Measurements from ENCODE around the gene STAU1.

Gene STAU1

GRCh38 chr20:49099011-49099410, 89.1 kb downstream of the STAU1 start:
- DNase-seq: no peak
- Histone ChIP-seq H2AFZ (ENCODE audit: insufficient read depth, low read length, poor library complexity) (no peak overlapping the region), H4K12ac (ENCODE audit: low read depth, low read length) (no peak overlapping the region), H3K4me1 (ENCODE audit: control insufficient read depth in 1 of 2, insufficient read depth in 2 of 2, low read length in 2 of 2) (no peaks in the 10 kb centered on the region), H3K4me2 (ENCODE audit: low read length) (no peak overlapping the region), H3K27ac (ENCODE audit: low read depth, low read length) (no peak overlapping the region), H3K36me3 (ENCODE audit: control insufficient read depth in 1 of 2, insufficient read depth in 2 of 2, low read length in 2 of 2) (peaks cover 38 to 57% of the 10 kb centered on the region in 2 experiments), H3K9ac (ENCODE audit: low read length) (no peak overlapping the region), H3K18ac (ENCODE audit: low read length) (peak overlapping the region; percentile 52), H4K91ac (ENCODE audit: low read depth, low read length) (no peak overlapping the region), H3K4me3 (ENCODE audit: low read depth, low read length) (no peak overlapping the region), H2BK5ac (ENCODE audit: low read depth, low read length, poor library complexity) (no peak overlapping the region), H3K79me2 (ENCODE audit: control insufficient read depth, insufficient read depth, low read length, poor library complexity) (no peaks in the 10 kb centered on the region), H4K8ac (ENCODE audit: low read depth, low read length) (no peak overlapping the region), H2AK5ac (ENCODE audit: low read length) (no peak overlapping the region), H3K14ac (ENCODE audit: low read length) (no peak overlapping the region), H3K27me3 (ENCODE audit: insufficient read depth, low read length) (no peaks in the 10 kb centered on the region), H3K79me1 (ENCODE audit: low read length) (no peaks in the 10 kb centered on the region), H3K9me3 (ENCODE audit: insufficient read depth, low read depth, low read length) (no peaks in the 10 kb centered on the region), H3K23ac (ENCODE audit: low read length) (no peak overlapping the region), H2BK120ac (ENCODE audit: insufficient read depth, low read length, poor library complexity) (no peak overlapping the region), H2BK12ac (ENCODE audit: low read length) (no peak overlapping the region), H3K4ac (ENCODE audit: low read depth, low read length) (peak overlapping the region; percentile 56)
- no CpG with 5 or more reads among the region's 3 CpGs for WGBS (ENCODE audit: extremely low coverage, insufficient coverage, insufficient read length)

DNA sequence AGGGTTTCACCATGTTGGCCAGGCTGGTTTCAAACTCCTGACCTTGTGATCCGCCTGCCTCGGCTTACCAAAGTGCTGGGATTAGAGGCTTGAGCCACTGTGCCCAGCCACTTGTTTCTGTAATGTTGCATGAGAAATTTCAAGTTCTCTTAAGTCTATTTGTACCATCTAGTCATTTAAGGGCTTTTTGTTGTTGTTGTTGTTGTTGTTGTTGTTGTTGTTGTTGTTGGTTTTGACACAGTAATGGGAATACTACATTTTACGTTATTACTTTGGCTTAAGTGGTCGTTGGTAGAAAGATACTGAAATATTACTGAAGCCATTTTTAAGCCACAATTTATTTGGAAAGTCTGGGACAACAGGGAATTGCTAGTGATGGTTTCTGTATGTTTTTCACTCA, 90.0 kb downstream of the STAU1 start:
- Histone ChIP-seq H2AFZ (ENCODE audit: insufficient read depth, low read length, poor library complexity) (no peak overlapping the region), H4K12ac (ENCODE audit: low read depth, low read length) (no peak overlapping the region), H4K91ac (ENCODE audit: low read depth, low read length) (no peak overlapping the region), H2BK5ac (ENCODE audit: low read depth, low read length, poor library complexity) (no peak overlapping the region), H3K27me3 (ENCODE audit: insufficient read depth, low read length) (no peaks in the 10 kb centered on the region), H3K79me2 (ENCODE audit: control insufficient read depth, insufficient read depth, low read length, poor library complexity) (no peaks in the 10 kb centered on the region), H3K23ac (ENCODE audit: low read length) (no peak overlapping the region), H3K79me1 (ENCODE audit: low read length) (no peaks in the 10 kb centered on the region), H3K4me2 (ENCODE audit: low read length) (no peak overlapping the region), H3K27ac (ENCODE audit: low read depth, low read length) (no peak overlapping the region), H3K18ac (ENCODE audit: low read length) (no peak overlapping the region), H3K14ac (ENCODE audit: low read length) (no peak overlapping the region), H3K4ac (ENCODE audit: low read depth, low read length) (no peak overlapping the region), H3K4me1 (ENCODE audit: control insufficient read depth in 1 of 2, insufficient read depth in 2 of 2, low read length in 2 of 2) (no peaks in the 10 kb centered on the region), H3K4me3 (ENCODE audit: low read depth, low read length) (no peak overlapping the region), H2AK5ac (ENCODE audit: low read length) (no peak overlapping the region), H2BK12ac (ENCODE audit: low read length) (no peak overlapping the region), H3K9me3 (ENCODE audit: insufficient read depth, low read depth, low read length) (no peaks in the 10 kb centered on the region), H4K8ac (ENCODE audit: low read depth, low read length) (no peak overlapping the region), H2BK120ac (ENCODE audit: insufficient read depth, low read length, poor library complexity) (no peak overlapping the region), H3K9ac (ENCODE audit: low read length) (no peak overlapping the region), H3K36me3 (ENCODE audit: control insufficient read depth in 1 of 2, insufficient read depth in 2 of 2, low read length in 2 of 2) (peaks cover 39 to 52% of the 10 kb centered on the region in 2 experiments)
- no CpG with 5 or more reads among the region's 4 CpGs for WGBS (ENCODE audit: extremely low coverage, insufficient coverage, insufficient read length)
- DNase-seq: no peak

GRCh38 chr20:49097159-49097558, 91.0 kb downstream of the STAU1 start:
- no peak overlapping the region for H2BK5ac ChIP-seq (ENCODE audit: low read depth, low read length, poor library complexity)
- H4K8ac ChIP-seq (ENCODE audit: low read depth, low read length): no peak overlapping the region

GRCh38 chr20:49096203-49096730, 91.9 kb downstream of the STAU1 start:
- Histone ChIP-seq H3K4me3 (ENCODE audit: low read depth, low read length) (no peak overlapping the region), H3K23ac (ENCODE audit: low read length) (no peak overlapping the region), H3K9me3 (ENCODE audit: insufficient read depth, low read depth, low read length) (no peaks in the 10 kb centered on the region), H3K79me1 (ENCODE audit: low read length) (no peaks in the 10 kb centered on the region), H4K8ac (ENCODE audit: low read depth, low read length) (no peak overlapping the region), H3K27me3 (ENCODE audit: insufficient read depth, low read length) (no peaks in the 10 kb centered on the region), H4K91ac (ENCODE audit: low read depth, low read length) (no peak overlapping the region), H2AFZ (ENCODE audit: insufficient read depth, low read length, poor library complexity) (no peak overlapping the region), H3K36me3 (ENCODE audit: control insufficient read depth in 1 of 2, insufficient read depth in 2 of 2, low read length in 2 of 2) (peaks cover 36 to 44% of the 10 kb centered on the region in 2 experiments), H2BK12ac (ENCODE audit: low read length) (no peak overlapping the region), H3K9ac (ENCODE audit: low read length) (no peak overlapping the region), H3K4me1 (ENCODE audit: control insufficient read depth in 1 of 2, insufficient read depth in 2 of 2, low read length in 2 of 2) (no peaks in the 10 kb centered on the region), H2AK5ac (ENCODE audit: low read length) (no peak overlapping the region), H4K12ac (ENCODE audit: low read depth, low read length) (no peak overlapping the region), H3K4me2 (ENCODE audit: low read length) (no peak overlapping the region), H3K79me2 (ENCODE audit: control insufficient read depth, insufficient read depth, low read length, poor library complexity) (no peaks in the 10 kb centered on the region), H2BK5ac (ENCODE audit: low read depth, low read length, poor library complexity) (no peak overlapping the region), H2BK120ac (ENCODE audit: insufficient read depth, low read length, poor library complexity) (no peak overlapping the region), H3K18ac (ENCODE audit: low read length) (no peak overlapping the region), H3K14ac (ENCODE audit: low read length) (no peak overlapping the region), H3K27ac (ENCODE audit: low read depth, low read length) (no peak overlapping the region), H3K4ac (ENCODE audit: low read depth, low read length) (no peak overlapping the region)
- WGBS (ENCODE audit: extremely low coverage, insufficient coverage, insufficient read length): 100% methylated on average over 3 of the region's 7 CpGs
- no peak for DNase-seq

More at GRCh38 chr20:49097159-49097558, 91.0 kb downstream of the STAU1 start:
- no peak overlapping the region for H3K27ac ChIP-seq (ENCODE audit: low read depth, low read length)
- H3K4me3 ChIP-seq (ENCODE audit: low read depth, low read length): no peak overlapping the region
- H3K79me1 ChIP-seq (ENCODE audit: low read length): no peaks in the 10 kb centered on the region
- no peak overlapping the region for H3K18ac ChIP-seq (ENCODE audit: low read length)
- H3K14ac ChIP-seq (ENCODE audit: low read length): no peak overlapping the region
- no peaks in the 10 kb centered on the region for H3K9me3 ChIP-seq (ENCODE audit: insufficient read depth, low read depth, low read length)
- no peaks in the 10 kb centered on the region for H3K27me3 ChIP-seq (ENCODE audit: insufficient read depth, low read length)
- H4K12ac ChIP-seq (ENCODE audit: low read depth, low read length): no peak overlapping the region
- H3K36me3 ChIP-seq (ENCODE audit: control insufficient read depth in 1 of 2, insufficient read depth in 2 of 2, low read length in 2 of 2): peaks cover 35 to 47% of the 10 kb centered on the region in 2 experiments
- H3K79me2 ChIP-seq (ENCODE audit: control insufficient read depth, insufficient read depth, low read length, poor library complexity): no peaks in the 10 kb centered on the region
- H2AK5ac ChIP-seq (ENCODE audit: low read length): no peak overlapping the region
- DNase-seq: no peak
- no peak overlapping the region for H4K91ac ChIP-seq (ENCODE audit: low read depth, low read length)
- WGBS (ENCODE audit: extremely low coverage, insufficient coverage, insufficient read length): no CpG with 5 or more reads among the region's 7 CpGs
- no peak overlapping the region for H2AFZ ChIP-seq (ENCODE audit: insufficient read depth, low read length, poor library complexity)
- no peak overlapping the region for H3K9ac ChIP-seq (ENCODE audit: low read length)
- no peak overlapping the region for H2BK120ac ChIP-seq (ENCODE audit: insufficient read depth, low read length, poor library complexity)
- H3K4ac ChIP-seq (ENCODE audit: low read depth, low read length): no peak overlapping the region
- H3K23ac ChIP-seq (ENCODE audit: low read length): no peak overlapping the region
- no peak overlapping the region for H2BK12ac ChIP-seq (ENCODE audit: low read length)
- no peaks in the 10 kb centered on the region for H3K4me1 ChIP-seq (ENCODE audit: control insufficient read depth in 1 of 2, insufficient read depth in 2 of 2, low read length in 2 of 2)
- no peak overlapping the region for H3K4me2 ChIP-seq (ENCODE audit: low read length)
